GM12891 (cell line): ENCODE data around the gene MRPL28.

ENCODE experiments used
- POLR2A ChIP-seq: IDR thresholded peaks from 2 replicates; pipeline ENCODE4 v1.6.1; 2011; ENCODE audit warnings: low read depth, low read length, control low read depth
- POLR2AphosphoS5 ChIP-seq: IDR thresholded peaks from 2 replicates; pipeline ENCODE4 v1.6.1; 2011; ENCODE audit warnings: low read depth, low read length, control low read depth

DNA sequence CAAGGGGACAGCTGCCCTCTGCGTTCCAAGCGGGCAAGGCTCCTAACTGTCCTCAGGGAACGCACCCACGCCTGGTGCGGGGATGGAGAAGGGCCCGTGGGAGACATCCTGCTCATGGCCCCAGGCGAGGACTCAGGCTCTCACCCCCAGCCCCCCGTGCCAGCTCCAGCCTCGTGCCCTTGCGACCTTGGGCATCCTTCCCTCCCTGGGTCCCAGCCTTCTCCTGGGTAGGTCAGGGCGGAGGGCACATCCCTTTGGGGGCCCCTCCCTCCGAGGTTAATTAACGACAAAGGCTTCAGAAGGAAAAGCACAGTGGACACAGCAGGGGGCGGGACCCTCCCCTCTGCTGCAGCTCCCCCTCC, 8.5 kb upstream of the MRPL28 start:
- TF ChIP-seq POLR2A (no peak), POLR2AphosphoS5 (no peak)
